Activated CD8-positive, alpha-beta memory T cell treated with anti-CD3 and anti-CD28 coated beads, Interleukin-2, amount 10 ng/mL, durations not matched to agents 7 days and 5 days (primary cell): ENCODE measurements around the gene CBR3. TPM values are rescaled to one million over a fixed set of nuclear protein-coding genes. Genes with fewer than 3 reads are reported as not detected.

ENCODE experiments used
- ATAC-seq: fragments of 150-1000 bp; cut with Tn5 transposase; one replicate; pipeline ENCODE4 v1.10.0; 2021; ENCODE audit warnings: moderate library complexity
- CTCF ChIA-PET: fragments of 350-600 bp; sonication (Branson Sonifier 250); formaldehyde crosslinking; loops from one replicate; lab custom pipeline; 2021; ENCODE audit warnings: antibody characterized with exemption; lab: Charles Lee
- DNase-seq: peaks from one replicate; pipeline ENCODE4 v3.0.0-alpha.2; 2020
- H3K27ac Mint-ChIP-seq: one replicate; pipeline ENCODE4 v1.8.0; 2021; ENCODE audit warnings: mild to moderate bottlenecking, mixed read lengths
- H3K27me3 Mint-ChIP-seq: one replicate; pipeline ENCODE4 v1.8.0; 2021; ENCODE audit warnings: mixed read lengths
- H3K36me3 Mint-ChIP-seq: one replicate; pipeline ENCODE4 v1.8.0; 2021; ENCODE audit warnings: mild to moderate bottlenecking, mixed read lengths
- H3K4me1 Mint-ChIP-seq: one replicate; pipeline ENCODE4 v1.8.0; 2021; ENCODE audit warnings: mixed read lengths
- H3K4me3 Mint-ChIP-seq: one replicate; pipeline ENCODE4 v1.8.0; 2021; ENCODE audit warnings: mild to moderate bottlenecking, moderate library complexity, mixed read lengths
- H3K9me3 Mint-ChIP-seq: one replicate; pipeline ENCODE4 v1.8.0; 2022; ENCODE audit warnings: low read depth, mixed read lengths
- total RNA-seq, 2 experiments: library from RNA; stranded (reverse); gene quantifications; one replicate each; pipeline ENCODE4 v1.2.3, GENCODE V29; 2021

Gene CBR3
- total RNA-seq, 2 experiments from 2014 or later: 16.1 to 18.6 TPM

- CTCF ChIA-PET: interaction anchor here (1.2 to 1.7 kb wide), 2 partner anchors 24 to 75 kb away, joined by 3 read pairs; no protein-coding TSS in a partner anchor
- Mint-ChIP-seq H3K36me3 (peaks cover 2% of the 10 kb centered on the region), H3K4me1 (no peaks in the 10 kb centered on the region), H3K9me3 (peaks cover 2% of the 10 kb centered on the region), H3K27me3 (peaks cover 60% of the 10 kb centered on the region), H3K4me3 (no peak overlapping the region), H3K27ac (no peak overlapping the region)
- no peak for ATAC-seq
- DNase-seq: peak; percentile 45
Measured at GRCh38 chr21:36104317-36105300, 30.3 kb upstream of the CBR3 start.

DNA sequence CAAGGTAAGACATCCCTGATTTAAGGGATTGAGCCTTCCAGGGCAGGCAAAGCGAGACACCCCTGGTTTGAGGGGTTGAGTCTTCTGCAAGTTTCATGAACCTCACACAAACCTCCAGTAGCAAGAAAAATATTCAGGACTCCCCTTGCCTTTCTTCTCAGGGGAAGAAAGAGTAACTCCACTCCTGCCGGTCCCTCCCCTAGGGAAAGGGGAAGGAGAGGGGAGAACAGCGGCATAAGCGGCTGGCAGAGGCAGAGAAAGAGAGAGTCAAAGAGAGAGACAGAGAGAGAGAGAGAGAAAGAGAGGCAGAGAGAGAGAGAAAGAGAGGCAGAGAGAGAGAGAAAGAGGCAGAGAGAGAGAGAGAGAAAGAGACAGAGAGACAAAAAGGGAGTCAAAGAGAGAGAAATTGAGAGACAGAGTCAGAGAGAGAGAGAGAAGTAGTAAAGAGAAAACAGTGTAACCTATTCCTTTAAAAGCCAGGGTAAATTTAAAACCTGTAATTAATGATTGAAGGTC lies 29.5 kb upstream of the CBR3 start:
- H3K27ac Mint-ChIP-seq: no peak overlapping the region

GRCh38 chr21:36109868-36110267 lies 25.0 kb upstream of the CBR3 start:
- CTCF ChIA-PET: interaction anchor here (0.9 kb wide), 1 partner anchor 36 kb away, joined by 3 read pairs; no protein-coding TSS in a partner anchor
- Mint-ChIP-seq H3K27ac (no peak overlapping the region), H3K27me3 (peaks cover 43% of the 10 kb centered on the region), H3K36me3 (no peaks in the 10 kb centered on the region), H3K4me3 (no peak overlapping the region), H3K9me3 (no peaks in the 10 kb centered on the region), H3K4me1 (peaks cover 21% of the 10 kb centered on the region)
- DNase-seq (no peak), ATAC-seq (no peak)

More for the DNA sequence above, 29.5 kb upstream of the CBR3 start:
- Mint-ChIP-seq H3K9me3 (peaks cover 2% of the 10 kb centered on the region), H3K4me3 (no peak overlapping the region), H3K36me3 (peaks cover 2% of the 10 kb centered on the region), H3K4me1 (no peaks in the 10 kb centered on the region), H3K27me3 (peaks cover 61% of the 10 kb centered on the region)
- no peak for ATAC-seq
- CTCF ChIA-PET: interaction anchor here (1.2 kb wide), 1 partner anchor 76 kb away, joined by 3 read pairs; no protein-coding TSS in a partner anchor
- DNase-seq: no peak

GRCh38 chr21:36111238-36111637 lies 23.6 kb upstream of the CBR3 start:
- no peak for ATAC-seq
- no peaks in the 10 kb centered on the region for H3K9me3 Mint-ChIP-seq
- H3K27me3 Mint-ChIP-seq: peaks cover 29% of the 10 kb centered on the region
- no peak for DNase-seq
- H3K4me3 Mint-ChIP-seq: no peak overlapping the region
- no peak overlapping the region for H3K27ac Mint-ChIP-seq
- H3K36me3 Mint-ChIP-seq: no peaks in the 10 kb centered on the region
- H3K4me1 Mint-ChIP-seq: peaks cover 24% of the 10 kb centered on the region
- CTCF ChIA-PET: no interaction called here

DNA sequence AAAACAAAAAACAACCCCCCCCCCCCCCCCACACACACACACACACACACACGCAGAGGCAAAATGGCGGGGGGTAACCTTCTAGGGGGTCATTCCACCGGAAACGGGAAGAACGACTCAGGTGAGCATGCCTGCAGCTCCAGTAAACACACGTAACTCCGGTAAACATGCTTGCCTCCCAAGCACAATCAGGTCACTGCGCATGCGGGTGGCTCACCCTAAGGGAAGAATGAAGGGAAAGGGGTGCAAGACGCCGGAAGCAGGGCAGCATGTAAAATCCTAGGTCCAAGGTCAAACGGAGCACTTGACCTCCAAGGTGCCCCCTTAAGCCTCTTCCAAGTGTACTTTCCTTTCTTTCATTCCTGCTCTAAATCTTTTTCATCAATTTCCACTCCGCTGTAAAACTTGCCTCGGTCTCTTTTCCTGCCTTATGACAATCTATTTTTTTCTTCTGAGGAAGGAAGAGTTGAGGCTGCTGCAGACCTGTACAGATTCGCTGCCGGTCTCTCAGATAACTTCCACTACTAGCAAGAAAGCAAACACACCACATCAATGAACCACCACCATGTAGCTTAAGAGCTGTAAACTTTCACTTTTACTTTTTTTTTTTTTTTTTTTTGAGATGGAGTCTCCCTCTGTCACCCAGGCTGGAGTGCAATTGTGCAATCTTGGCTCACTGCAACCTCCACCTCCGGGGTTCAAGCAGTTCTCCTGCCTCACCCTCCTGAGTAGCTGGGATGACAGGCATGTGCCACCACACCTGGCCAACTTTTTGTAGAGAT lies 21.0 kb upstream of the CBR3 start:
- CTCF ChIA-PET: interaction anchor here (0.7 to 3.0 kb wide), 18 partner anchors 9 to 101 kb away, joined by 3 to 14 read pairs (median 4); partner anchors contain the start of genes CBR1 and SETD4
- Mint-ChIP-seq H3K27me3 (peaks cover 11% of the 10 kb centered on the region), H3K9me3 (no peaks in the 10 kb centered on the region), H3K27ac (peak overlapping the region; percentile 53), H3K4me1 (peaks cover 24% of the 10 kb centered on the region), H3K4me3 (no peak overlapping the region), H3K36me3 (no peaks in the 10 kb centered on the region)
- ATAC-seq (no peak), DNase-seq (no peak)

DNA sequence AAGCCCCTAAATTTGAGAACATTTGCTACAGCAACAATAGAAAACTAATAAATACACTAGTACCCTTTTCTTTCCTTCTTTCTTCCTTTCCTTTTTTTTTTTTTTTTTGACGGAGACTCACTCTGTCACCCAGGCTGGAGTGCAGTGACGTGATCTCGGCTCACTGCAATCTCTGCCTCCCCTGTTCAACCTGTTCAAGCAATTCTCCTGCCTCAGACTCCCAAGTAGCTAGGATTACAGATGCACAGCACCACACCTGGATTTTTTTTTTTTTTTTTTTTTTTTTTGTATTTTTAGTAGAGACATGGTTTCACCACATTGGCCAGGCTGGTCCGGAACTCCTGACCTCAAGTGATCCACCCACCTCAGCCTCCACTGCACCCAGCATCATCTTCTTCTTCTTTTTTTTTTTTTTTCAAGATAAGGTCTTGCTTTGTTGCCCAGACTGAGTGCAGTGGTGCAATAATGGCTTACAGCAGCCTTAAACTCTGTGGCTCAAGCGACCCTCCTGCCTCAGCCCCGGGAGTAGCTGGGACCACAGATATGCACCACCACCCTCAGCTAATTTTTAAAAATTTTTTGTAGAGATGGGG lies 19.6 kb upstream of the CBR3 start:
- DNase-seq: no peak
- CTCF ChIA-PET: interaction anchor here (1.0 to 2.2 kb wide), 5 partner anchors 8 to 217 kb away, joined by 3 to 7 read pairs (median 4); no protein-coding TSS in a partner anchor
- Mint-ChIP-seq H3K27ac (no peak overlapping the region), H3K4me3 (no peak overlapping the region), H3K36me3 (no peaks in the 10 kb centered on the region), H3K9me3 (no peaks in the 10 kb centered on the region), H3K4me1 (peaks cover 24% of the 10 kb centered on the region), H3K27me3 (no peaks in the 10 kb centered on the region)
- peak; percentile 15 for ATAC-seq

DNA sequence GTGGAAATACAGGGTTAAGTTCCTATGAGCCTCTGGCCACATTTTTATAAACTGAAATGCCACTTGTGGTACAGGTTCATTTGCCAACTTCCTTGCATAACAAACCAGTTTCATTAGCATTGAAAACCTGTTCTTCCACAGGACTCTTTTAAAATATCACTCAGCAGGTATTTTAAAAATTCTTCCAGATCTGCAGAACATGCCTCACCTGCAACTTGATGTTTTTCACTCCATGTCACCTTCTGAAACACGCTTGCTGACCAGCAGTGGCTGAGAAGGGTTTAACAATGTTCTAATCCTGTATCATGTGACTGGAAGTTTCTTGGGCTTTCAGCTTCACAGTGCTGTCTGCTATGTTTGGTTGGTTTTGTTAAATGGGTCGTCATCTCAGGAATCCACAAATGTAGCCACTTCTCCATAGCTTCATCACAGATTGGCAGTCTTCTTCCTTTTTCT lies 17.6 kb upstream of the CBR3 start:
- Mint-ChIP-seq H3K9me3 (no peaks in the 10 kb centered on the region), H3K4me3 (no peak overlapping the region), H3K36me3 (no peaks in the 10 kb centered on the region), H3K27ac (no peak overlapping the region), H3K27me3 (no peaks in the 10 kb centered on the region), H3K4me1 (peaks cover 24% of the 10 kb centered on the region)
- no peak for ATAC-seq
- CTCF ChIA-PET: interaction anchor here (2.2 kb wide), 1 partner anchor 8 kb away, joined by 7 read pairs; no protein-coding TSS in a partner anchor
- no peak for DNase-seq

DNA sequence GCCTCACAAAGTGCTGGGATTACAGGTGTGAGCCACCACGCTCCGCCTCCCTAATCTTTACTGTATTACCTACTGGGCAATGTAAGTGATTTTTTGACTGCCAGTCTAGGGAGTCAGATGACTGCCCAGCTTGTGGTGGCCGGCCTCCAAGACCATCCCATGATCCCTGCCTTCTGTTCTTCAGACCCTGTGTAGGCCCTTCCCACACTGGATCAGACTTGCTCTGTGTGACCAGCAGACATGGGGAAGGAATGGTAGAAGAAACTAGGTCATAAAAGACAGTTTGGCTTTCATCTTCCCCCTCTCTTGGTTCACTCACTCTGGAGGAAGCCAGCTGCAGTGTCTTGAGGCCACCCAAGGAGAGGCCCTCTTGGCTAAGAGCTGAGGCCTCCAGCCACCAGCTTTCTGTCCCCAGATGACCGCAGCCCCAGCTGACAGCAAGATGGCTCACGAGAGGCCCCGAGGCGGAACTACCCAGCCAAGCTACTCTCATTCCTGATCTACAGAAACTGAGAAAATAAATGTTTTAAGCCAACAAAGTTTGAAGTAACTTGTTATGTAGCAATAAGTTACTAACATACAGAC lies 14.5 kb upstream of the CBR3 start:
- H3K9me3 Mint-ChIP-seq: no peaks in the 10 kb centered on the region
- CTCF ChIA-PET: no interaction called here
- H3K27ac Mint-ChIP-seq: no peak overlapping the region
- DNase-seq (no peak), ATAC-seq (no peak)
- H3K4me1 Mint-ChIP-seq: peaks cover 2% of the 10 kb centered on the region
- H3K27me3 Mint-ChIP-seq: no peaks in the 10 kb centered on the region
- H3K4me3 Mint-ChIP-seq: no peak overlapping the region
- H3K36me3 Mint-ChIP-seq: no peaks in the 10 kb centered on the region

- Mint-ChIP-seq H3K9me3 (no peaks in the 10 kb centered on the region), H3K27ac (no peak overlapping the region), H3K4me3 (no peak overlapping the region), H3K4me1 (peaks cover 6% of the 10 kb centered on the region), H3K36me3 (no peaks in the 10 kb centered on the region), H3K27me3 (no peaks in the 10 kb centered on the region)
- no peak for DNase-seq
- CTCF ChIA-PET: interaction anchor here (1.2 to 1.5 kb wide), 3 partner anchors 8 to 31 kb away, joined by 3 to 5 read pairs (median 4); no protein-coding TSS in a partner anchor
- no peak for ATAC-seq
Measured at GRCh38 chr21:36122977-36123376, 11.9 kb upstream of the CBR3 start.

DNA sequence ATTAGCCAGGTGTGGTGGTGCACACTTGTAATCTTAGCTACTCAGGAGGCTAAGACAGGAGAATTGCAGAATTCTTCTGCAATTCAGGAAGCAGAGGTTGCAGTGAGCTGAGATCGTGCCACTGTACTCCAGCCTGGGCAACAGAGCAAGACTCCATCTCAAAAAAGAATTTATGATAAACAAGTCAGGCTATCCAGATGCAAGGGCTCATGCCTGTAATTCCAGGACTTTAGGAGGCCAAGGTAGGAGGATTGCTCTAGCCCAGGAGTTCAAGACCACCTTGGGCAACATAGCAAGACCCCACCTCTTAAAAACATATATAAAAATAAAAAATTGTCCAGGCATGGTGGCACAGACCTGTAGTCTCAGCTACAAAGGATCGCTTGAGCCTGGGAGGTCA lies 10.5 kb upstream of the CBR3 start:
- ATAC-seq (no peak), DNase-seq (no peak)
- Mint-ChIP-seq H3K4me1 (peaks cover 12% of the 10 kb centered on the region), H3K9me3 (no peaks in the 10 kb centered on the region), H3K27me3 (peaks cover 5% of the 10 kb centered on the region), H3K36me3 (no peaks in the 10 kb centered on the region), H3K27ac (no peak overlapping the region), H3K4me3 (no peak overlapping the region)
- CTCF ChIA-PET: interaction anchor here (0.8 to 2.6 kb wide), 7 partner anchors 10 to 53 kb away, joined by 3 to 7 read pairs (median 4); no protein-coding TSS in a partner anchor

- Mint-ChIP-seq H3K27me3 (peaks cover 5% of the 10 kb centered on the region), H3K4me3 (no peak overlapping the region), H3K9me3 (no peaks in the 10 kb centered on the region), H3K36me3 (no peaks in the 10 kb centered on the region), H3K27ac (no peak overlapping the region), H3K4me1 (peaks cover 17% of the 10 kb centered on the region)
- no peak for ATAC-seq
- peak; percentile 76 for DNase-seq
- CTCF ChIA-PET: interaction anchor here (0.8 to 2.6 kb wide), 11 partner anchors 8 to 90 kb away, joined by 3 to 8 read pairs (median 5); no protein-coding TSS in a partner anchor
Measured at GRCh38 chr21:36125512-36126207, 9.2 kb upstream of the CBR3 start.

- Mint-ChIP-seq H3K4me1 (peaks cover 21% of the 10 kb centered on the region), H3K4me3 (no peak overlapping the region), H3K27me3 (peaks cover 5% of the 10 kb centered on the region), H3K36me3 (no peaks in the 10 kb centered on the region), H3K27ac (no peak overlapping the region), H3K9me3 (no peaks in the 10 kb centered on the region)
- CTCF ChIA-PET: interaction anchor here (1.5 to 2.6 kb wide), 6 partner anchors 10 to 55 kb away, joined by 4 to 8 read pairs (median 6); no protein-coding TSS in a partner anchor
- ATAC-seq: no peak
- no peak for DNase-seq
Measured at GRCh38 chr21:36126208-36126565, 8.7 kb upstream of the CBR3 start.
